Tibial nerve (tissue), 4 donors: Measurements from ENCODE around the gene LIN7A. TPM values are rescaled to one million over a fixed set of nuclear protein-coding genes. Genes with fewer than 3 reads are reported as not detected.

Source experiments
- DNase-seq, 2 donors: peaks; one replicate each; pipeline ENCODE4 v3.0.0-alpha.2; 2019; ENCODE audit warnings: low spot score in 2 of 2
- H3K27ac ChIP-seq, 4 donors: fragments of 200-600 bp; sonication (generic) in 3 of 4; one replicate each; pipeline ENCODE4 v1.5.1; 2017 to 2019; ENCODE audit warnings: mild to moderate bottlenecking in 1 of 4
- H3K27me3 ChIP-seq, 2 donors: fragments of 200-600 bp; sonication (generic) in 1 of 2; one replicate each; pipeline versions ENCODE4 v1.5.1 to v1.6.0; 2017 to 2019
- H3K36me3 ChIP-seq, 3 donors: fragments of 200-600 bp; sonication (generic); one replicate each; pipeline ENCODE4 v1.5.1; 2018 to 2019
- H3K4me1 ChIP-seq, 4 donors: fragments of 200-600 bp; sonication (generic) in 3 of 4; one replicate each; pipeline ENCODE4 v1.5.1; 2017 to 2019
- H3K4me3 ChIP-seq, 4 donors: fragments of 200-600 bp; sonication (generic) in 3 of 4; one replicate each; pipeline ENCODE4 v1.5.1; 2017 to 2019; ENCODE audit warnings: mild to moderate bottlenecking in 1 of 4, moderate library complexity in 1 of 4
- H3K9me3 ChIP-seq, 4 donors: fragments of 200-600 bp; sonication (generic) in 3 of 4; one replicate each; pipeline ENCODE4 v1.5.1; 2017 to 2019
- CTCF ChIP-seq, 5 experiments: fragments of 200-600 bp in 3 of 5; fragments of 450-650 bp in 2 of 5; sonication (generic) in 3 of 5; IDR thresholded peaks; one replicate each; pipeline ENCODE4 v1.5.1; 2016 to 2019; ENCODE audit warnings: antibody characterized with exemption in 5 of 5, mild to moderate bottlenecking in 3 of 5, moderate library complexity in 2 of 5
- EP300 ChIP-seq, 2 donors: sonication (generic); formaldehyde crosslinking; IDR thresholded peaks; one replicate each; pipeline ENCODE4 v1.6.1; 2017; ENCODE audit warnings: antibody characterized with exemption in 2 of 2, mild to moderate bottlenecking in 1 of 2
- POLR2A ChIP-seq, 2 donors: fragments of 450-650 bp; IDR thresholded peaks; one replicate each; pipeline ENCODE4 v1.6.1; 2017; ENCODE audit warnings: antibody characterized with exemption in 2 of 2, mild to moderate bottlenecking in 2 of 2, moderate library complexity in 2 of 2
- WGBS, 2 donors: methylation state at CpG; one replicate each; pipeline ENCODE4 v1.1.5; 2018; 5-methylcytosine and 5-hydroxymethylcytosine counted together
- total RNA-seq, 4 donors: library from RNA; depleted of rRNA; stranded (reverse); fragments of >200 nt; gene quantifications; one replicate each; pipeline ENCODE4 v1.1.0, GENCODE V29; 2016

LIN7A gene
- total RNA-seq, 4 donors from 2014 or later, result 6.5 to 16.8 (median 7.9) TPM

- Histone ChIP-seq H3K4me1 (no peaks in the 10 kb centered on the region), H3K27me3 (no peaks in the 10 kb centered on the region), H3K4me3 (no peak overlapping the region), H3K36me3 (no peaks in the 10 kb centered on the region), H3K27ac (no peak overlapping the region), H3K9me3 (no peaks in the 10 kb centered on the region)
- no peak for DNase-seq
- WGBS, 2 donors, result 89% methylated on average over 3 of the region's 3 CpGs
- TF ChIP-seq CTCF (IDR thresholded peaks at IDR 0.05) (no peak), EP300 (IDR thresholded peaks at IDR 0.05) (no peak)
These were observed 90.2 kb downstream of the LIN7A start for GRCh38 chr12:80847575-80847974.

- Histone ChIP-seq H3K4me1 (no peaks in the 10 kb centered on the region), H3K27me3 (no peaks in the 10 kb centered on the region), H3K27ac (no peak overlapping the region), H3K4me3 (no peak overlapping the region), H3K9me3 (no peaks in the 10 kb centered on the region), H3K36me3 (no peaks in the 10 kb centered on the region)
- DNase-seq, result no peak
- WGBS, 2 donors, result 32 to 34% methylated on average over 2 of the region's 2 CpGs
- no peak for TF ChIP-seq EP300 (IDR thresholded peaks at IDR 0.05)
- no peak for TF ChIP-seq POLR2A (IDR thresholded peaks at IDR 0.05)
- TF ChIP-seq CTCF (IDR thresholded peaks at IDR 0.05), result no peak
These were observed 90.8 kb downstream of the LIN7A start for GRCh38 chr12:80846952-80847351.

- Histone ChIP-seq H3K27me3 (no peaks in the 10 kb centered on the region), H3K36me3 (no peaks in the 10 kb centered on the region), H3K4me3 (no peak overlapping the region), H3K27ac (no peak overlapping the region), H3K4me1 (no peaks in the 10 kb centered on the region), H3K9me3 (no peaks in the 10 kb centered on the region)
- DNase-seq, result no peak
- WGBS, 2 donors, result 61 to 72% methylated on average over 5 of the region's 5 CpGs
- TF ChIP-seq CTCF (IDR thresholded peaks at IDR 0.05), result no peak
- no peak for TF ChIP-seq POLR2A (IDR thresholded peaks at IDR 0.05)
- no peak for TF ChIP-seq EP300 (IDR thresholded peaks at IDR 0.05)
These were observed 92.1 kb downstream of the LIN7A start for GRCh38 chr12:80845639-80846038.

GRCh38 chr12:80843969-80844368 lies 93.8 kb downstream of the LIN7A start:
- Histone ChIP-seq H3K4me3 (no peak overlapping the region), H3K36me3 (no peaks in the 10 kb centered on the region), H3K27me3 (no peaks in the 10 kb centered on the region), H3K27ac (no peak overlapping the region), H3K4me1 (peaks cover 0 to 3% (median 0%) of the 10 kb centered on the region in 4 donors), H3K9me3 (no peaks in the 10 kb centered on the region)
- DNase-seq, result no peak
- WGBS, 2 donors, result 95 to 96% methylated on average over 1 of the region's 1 CpG
- TF ChIP-seq POLR2A (IDR thresholded peaks at IDR 0.05), result no peak
- TF ChIP-seq EP300 (IDR thresholded peaks at IDR 0.05), result no peak

GRCh38 chr12:80838708-80839107 lies 99.0 kb downstream of the LIN7A start:
- H3K27ac ChIP-seq, result no peak overlapping the region
- H3K36me3 ChIP-seq, result no peaks in the 10 kb centered on the region
- TF ChIP-seq POLR2A (IDR thresholded peaks at IDR 0.05), result no peak
- no peak for TF ChIP-seq CTCF (IDR thresholded peaks at IDR 0.05)
- no peak for TF ChIP-seq EP300 (IDR thresholded peaks at IDR 0.05)
- H3K4me1 ChIP-seq, result peaks cover 0 to 22% (median 0%) of the 10 kb centered on the region in 4 donors
- no peaks in the 10 kb centered on the region for H3K9me3 ChIP-seq
- no peak overlapping the region for H3K4me3 ChIP-seq
- no peak for DNase-seq
- H3K27me3 ChIP-seq, result no peaks in the 10 kb centered on the region
- 43 to 54% methylated on average over 1 of the region's 1 CpG for WGBS, 2 donors
